OCI-LY3 (cell line): ENCODE measurements around the gene GDE1.

Experiments used
- EZH2phosphoT487 ChIP-seq: fragments of 200-600 bp; shearing (Covaris generic); IDR thresholded peaks from 2 replicates; pipeline ENCODE4 v1.6.1; 2018; ENCODE audit warnings: antibody characterized with exemption, mixed run types, low read depth
- TF ChIP-seq, protein P1 (sequence below): fragments of 200-600, 300-600 bp; sonication (generic); IDR thresholded peaks from 2 replicates; pipeline ENCODE4 v1.5.1; 2014; ENCODE audit warnings: antibody characterized with exemption, low read length, low read depth

DNA sequence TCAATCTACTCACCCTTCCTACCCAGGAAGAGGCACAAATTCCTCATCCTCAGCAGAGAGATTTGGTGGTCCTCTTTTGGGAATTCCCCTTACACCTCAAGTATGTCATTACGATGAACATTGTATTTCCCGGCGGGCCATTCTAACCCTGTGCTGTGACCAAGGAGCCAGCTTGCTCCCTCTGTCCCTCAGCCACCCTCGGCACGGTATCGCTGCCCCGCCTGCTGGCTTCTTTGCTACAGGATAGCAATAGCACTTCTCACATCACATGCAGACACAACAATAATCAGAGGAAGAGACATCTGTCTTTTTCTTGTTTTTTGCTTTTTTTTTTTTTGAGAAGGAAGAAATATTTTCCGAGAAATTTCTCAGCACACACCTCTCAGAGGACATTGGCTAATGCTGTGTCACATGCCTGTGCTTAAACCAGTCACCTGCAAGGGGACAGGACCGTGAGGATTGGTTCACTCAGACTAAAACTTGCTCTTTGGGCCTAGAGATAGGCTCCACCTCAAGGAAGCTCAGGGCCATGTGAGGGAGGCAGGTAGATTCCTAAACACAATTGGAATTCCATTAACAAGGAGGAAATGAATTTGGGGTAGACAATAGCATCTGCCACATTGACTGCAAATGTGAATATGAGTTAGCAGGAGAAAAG is 63.0 kb downstream of the GDE1 start:
- TF ChIP-seq, protein P1, sequence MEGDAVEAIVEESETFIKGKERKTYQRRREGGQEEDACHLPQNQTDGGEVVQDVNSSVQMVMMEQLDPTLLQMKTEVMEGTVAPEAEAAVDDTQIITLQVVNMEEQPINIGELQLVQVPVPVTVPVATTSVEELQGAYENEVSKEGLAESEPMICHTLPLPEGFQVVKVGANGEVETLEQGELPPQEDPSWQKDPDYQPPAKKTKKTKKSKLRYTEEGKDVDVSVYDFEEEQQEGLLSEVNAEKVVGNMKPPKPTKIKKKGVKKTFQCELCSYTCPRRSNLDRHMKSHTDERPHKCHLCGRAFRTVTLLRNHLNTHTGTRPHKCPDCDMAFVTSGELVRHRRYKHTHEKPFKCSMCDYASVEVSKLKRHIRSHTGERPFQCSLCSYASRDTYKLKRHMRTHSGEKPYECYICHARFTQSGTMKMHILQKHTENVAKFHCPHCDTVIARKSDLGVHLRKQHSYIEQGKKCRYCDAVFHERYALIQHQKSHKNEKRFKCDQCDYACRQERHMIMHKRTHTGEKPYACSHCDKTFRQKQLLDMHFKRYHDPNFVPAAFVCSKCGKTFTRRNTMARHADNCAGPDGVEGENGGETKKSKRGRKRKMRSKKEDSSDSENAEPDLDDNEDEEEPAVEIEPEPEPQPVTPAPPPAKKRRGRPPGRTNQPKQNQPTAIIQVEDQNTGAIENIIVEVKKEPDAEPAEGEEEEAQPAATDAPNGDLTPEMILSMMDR: no peak
- TF ChIP-seq EZH2phosphoT487: no peak
